Karpas-422 (cell line): ENCODE measurements around the gene OXT. TPM values are rescaled to one million over a fixed set of nuclear protein-coding genes. Genes with fewer than 3 reads are reported as not detected.

ENCODE experiments used
- DNase-seq: peaks from one replicate; pipeline ENCODE4 v3.0.0-alpha.2; 2015
- H2AFZ ChIP-seq: fragments of 200-600 bp; sonication (generic); 2 replicates; pipeline ENCODE4 v1.6.1; 2014; ENCODE audit warnings: antibody characterized with exemption, low read length, mixed read lengths
- H3K27ac ChIP-seq: fragments of 200-600 bp; sonication (generic); 2 replicates; pipeline ENCODE4 v1.5.1; 2014; ENCODE audit warnings: mild to moderate bottlenecking, low read length, moderate library complexity
- H3K27me3 ChIP-seq: fragments of 200-600 bp; sonication (generic); 2 replicates; pipeline ENCODE4 v1.6.1; 2014; ENCODE audit warnings: low read length, mixed read lengths
- H3K36me3 ChIP-seq: fragments of 200-600 bp; sonication (generic); 2 replicates; pipeline ENCODE4 v1.6.1; 2014; ENCODE audit warnings: low read length, mixed read lengths; ENCODE audit not compliant: insufficient read depth
- H3K4me1 ChIP-seq: fragments of 200-600 bp; sonication (generic); 2 replicates; pipeline ENCODE4 v1.6.1; 2014; ENCODE audit warnings: mild to moderate bottlenecking, low read length, mixed read lengths
- H3K4me2 ChIP-seq: fragments of 200-600 bp; sonication (generic); 2 replicates; pipeline ENCODE4 v1.6.1; 2014; ENCODE audit warnings: low read length, low read depth, mild to moderate bottlenecking; ENCODE audit not compliant: poor library complexity, severe bottlenecking
- H3K4me3 ChIP-seq: fragments of 200-600 bp; sonication (generic); 2 replicates; pipeline ENCODE4 v1.5.1; 2014; ENCODE audit warnings: mild to moderate bottlenecking, antibody characterized with exemption, low read length, mixed read lengths
- H3K79me2 ChIP-seq: fragments of 200-600 bp; sonication (generic); 2 replicates; pipeline ENCODE4 v1.6.1; 2014; ENCODE audit warnings: mild to moderate bottlenecking, low read length, mixed read lengths
- H3K9ac ChIP-seq: fragments of 200-600 bp; sonication (generic); 2 replicates; pipeline ENCODE4 v1.6.0; 2014; ENCODE audit warnings: low read length
- H3K9me2 ChIP-seq: fragments of 200-600 bp; sonication (generic), shearing (Covaris generic); replicated peaks from 2 replicates; pipeline ENCODE4 v1.6.0; 2014; ENCODE audit warnings: mild to moderate bottlenecking, low read length, moderate library complexity; ENCODE audit not compliant: insufficient read depth
- H3K9me3 ChIP-seq: fragments of 300-700, 200-600 bp; sonication (generic); 2 replicates; pipeline ENCODE4 v1.6.1; 2014; ENCODE audit warnings: low read length, mixed read lengths
- H4K20me1 ChIP-seq: fragments of 200-600 bp; sonication (generic); 2 replicates; pipeline ENCODE4 v1.6.1; 2014; ENCODE audit warnings: mild to moderate bottlenecking, antibody characterized with exemption, low read length, low read depth; ENCODE audit not compliant: insufficient read depth
- total RNA-seq: library from RNA; depleted of rRNA; stranded (reverse); fragments of >200 nt; shearing (Covaris generic); gene quantifications from 2 replicates; pipeline ENCODE4 v1.2.3, GENCODE V29; 2014; ENCODE audit warnings: low replicate concordance; rRNA removed

OXT gene
- total RNA-seq, 1 experiment from 2014 or later, result not detected

- H3K4me3 ChIP-seq, result no peak overlapping the region
- no peaks in the 10 kb centered on the region for H3K9me2 ChIP-seq
- H3K9me3 ChIP-seq, result no peaks in the 10 kb centered on the region; the same call in 1 of the 2 replicates
- no peaks in the 10 kb centered on the region for H3K27me3 ChIP-seq
- no peaks in the 10 kb centered on the region for H4K20me1 ChIP-seq
- H3K4me2 ChIP-seq, result no peak overlapping the region
- H3K79me2 ChIP-seq, result no peaks in the 10 kb centered on the region
- H2AFZ ChIP-seq, result no peak overlapping the region
- DNase-seq, result no peak
- no peak overlapping the region for H3K27ac ChIP-seq
- no peak overlapping the region for H3K9ac ChIP-seq
- H3K36me3 ChIP-seq, result peaks cover 3% of the 10 kb centered on the region
- no peaks in the 10 kb centered on the region for H3K4me1 ChIP-seq
Observed at GRCh38 chr20:3121271-3121911, 50.0 kb downstream of the OXT start.

Other genes starting within 250 kb of the OXT start
- gene PCED1A, start 231.0 kb upstream of the OXT start, total RNA-seq, result 19.0 and 20.3 TPM in 2 replicates
- gene VPS16, start 230.9 kb upstream of the OXT start, total RNA-seq, result 24.7 and 38.2 TPM in 2 replicates
- gene PTPRA, start 198.1 kb upstream of the OXT start, total RNA-seq, result 45.2 and 58.4 TPM in 2 replicates
- gene GNRH2, start 28.0 kb upstream of the OXT start, total RNA-seq, result 0.52 and 2.7 TPM in 2 replicates
- 66.5 and 109 TPM in 2 replicates for gene MRPS26, start 25.6 kb upstream of the OXT start, total RNA-seq
- gene AVP, start 13.1 kb downstream of the OXT start, total RNA-seq, result not detected in 2 replicates
- 13.1 and 17.5 TPM in 2 replicates for gene FASTKD5, start 88.2 kb downstream of the OXT start, total RNA-seq
- 2.9 and 4.2 TPM in 2 replicates for gene UBOX5, start 88.2 kb downstream of the OXT start, total RNA-seq
- gene LZTS3, start 101.9 kb downstream of the OXT start, total RNA-seq, result 3.1 and 9.1 TPM in 2 replicates
- gene DDRGK1, start 133.1 kb downstream of the OXT start, total RNA-seq, result 22.0 and 48.5 TPM in 2 replicates
- gene ITPA, start 137.9 kb downstream of the OXT start, total RNA-seq, result 76.9 and 94.4 TPM in 2 replicates
- 0.36 and 0.60 TPM in 2 replicates for gene SLC4A11, start 167.6 kb downstream of the OXT start, total RNA-seq